Ascending aorta (tissue), 2 donors: ENCODE measurements around the gene PRCD. TPM values are rescaled to one million over a fixed set of nuclear protein-coding genes. Genes with fewer than 3 reads are reported as not detected.

Experiments used
- DNase-seq, 2 donors: peaks; one replicate each; pipeline ENCODE4 v3.0.0-alpha.2; 2019; ENCODE audit warnings: low spot score in 2 of 2
- H3K27ac ChIP-seq, 2 donors: fragments of 200-600 bp; sonication (generic); one replicate each; pipeline ENCODE4 v1.5.1; 2016 to 2017; ENCODE audit warnings: mild to moderate bottlenecking in 1 of 2
- H3K27me3 ChIP-seq: fragments of 200-600 bp; sonication (generic); one replicate; pipeline ENCODE4 v1.5.1; 2017
- H3K36me3 ChIP-seq, 2 donors: fragments of 200-600 bp; sonication (generic); one replicate each; pipeline ENCODE4 v1.5.1; 2016
- H3K4me1 ChIP-seq, 2 donors: fragments of 200-600 bp; sonication (generic); one replicate each; pipeline ENCODE4 v1.5.1; 2016 to 2017; ENCODE audit warnings: mild to moderate bottlenecking in 1 of 2
- H3K4me3 ChIP-seq, 2 donors: fragments of 200-600 bp; sonication (generic); one replicate each; pipeline ENCODE4 v1.5.1; 2016 to 2017; ENCODE audit warnings: mild to moderate bottlenecking in 1 of 2
- H3K9me3 ChIP-seq, 2 donors: fragments of 200-600 bp; sonication (generic); one replicate each; pipeline ENCODE4 v1.5.1; 2016
- intact Hi-C: fragments of 100-400 bp; cut with DNase I; formaldehyde crosslinking; loops from one replicate; pipeline ENCODE4 v1.15.1; 2023
- total RNA-seq: library from RNA; depleted of rRNA; stranded (reverse); fragments of >200 nt; gene quantifications from one replicate; pipeline ENCODE4 v1.1.0, GENCODE V29; 2016
- TF ChIP-seq, protein P1 (sequence below), 3 experiments: fragments of 200-600 bp in 2 of 3; fragments of 450-650 bp in 1 of 3; sonication (generic) in 2 of 3; IDR thresholded peaks; one replicate each; pipeline ENCODE4 v1.5.1; 2016 to 2019; ENCODE audit warnings: antibody characterized with exemption in 3 of 3, mild to moderate bottlenecking in 1 of 3, moderate library complexity in 1 of 3

Gene PRCD
- total RNA-seq, 1 donor from 2014 or later, result 0.43 TPM

DNA sequence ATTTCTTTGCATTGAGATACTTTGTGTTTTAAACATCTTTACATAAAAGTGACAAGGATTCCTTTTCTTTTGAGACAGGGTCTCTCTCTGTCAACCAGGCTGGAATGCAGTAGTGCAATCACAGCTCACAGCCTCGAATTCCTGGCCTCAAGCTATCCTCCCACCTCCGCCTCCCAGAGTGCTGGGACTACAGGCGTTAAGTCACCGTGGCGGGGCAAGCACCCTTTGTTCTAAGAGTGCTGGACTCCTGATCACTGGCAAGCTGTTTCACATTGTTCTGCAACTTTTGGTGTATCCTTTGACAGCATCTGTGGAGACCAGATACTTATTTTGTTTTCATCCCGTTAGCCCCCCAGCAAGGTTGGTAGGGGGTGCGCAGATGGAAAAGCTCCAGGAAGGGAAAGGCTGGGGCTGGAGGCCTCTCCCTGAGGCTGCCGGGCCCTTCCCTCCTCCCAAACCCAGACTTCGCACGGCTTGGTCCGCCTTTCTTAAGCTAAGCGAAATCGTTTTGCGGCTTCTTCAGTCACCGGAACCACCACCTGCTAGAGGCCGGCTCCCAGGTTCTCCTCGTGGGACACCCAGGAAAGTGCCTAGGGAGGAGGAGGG is 44.7 kb downstream of the PRCD start:
- H3K27ac ChIP-seq, result no peak overlapping the region
- no peaks in the 10 kb centered on the region for H3K27me3 ChIP-seq
- H3K36me3 ChIP-seq, result no peaks in the 10 kb centered on the region
- peak overlapping the region; percentile 51 to 67 for H3K4me3 ChIP-seq
- intact Hi-C loops, result no loop called here
- DNase-seq, result no peak
- H3K4me1 ChIP-seq, result peaks cover 0 to 20% of the 10 kb centered on the region in 2 donors
- TF ChIP-seq, protein P1, sequence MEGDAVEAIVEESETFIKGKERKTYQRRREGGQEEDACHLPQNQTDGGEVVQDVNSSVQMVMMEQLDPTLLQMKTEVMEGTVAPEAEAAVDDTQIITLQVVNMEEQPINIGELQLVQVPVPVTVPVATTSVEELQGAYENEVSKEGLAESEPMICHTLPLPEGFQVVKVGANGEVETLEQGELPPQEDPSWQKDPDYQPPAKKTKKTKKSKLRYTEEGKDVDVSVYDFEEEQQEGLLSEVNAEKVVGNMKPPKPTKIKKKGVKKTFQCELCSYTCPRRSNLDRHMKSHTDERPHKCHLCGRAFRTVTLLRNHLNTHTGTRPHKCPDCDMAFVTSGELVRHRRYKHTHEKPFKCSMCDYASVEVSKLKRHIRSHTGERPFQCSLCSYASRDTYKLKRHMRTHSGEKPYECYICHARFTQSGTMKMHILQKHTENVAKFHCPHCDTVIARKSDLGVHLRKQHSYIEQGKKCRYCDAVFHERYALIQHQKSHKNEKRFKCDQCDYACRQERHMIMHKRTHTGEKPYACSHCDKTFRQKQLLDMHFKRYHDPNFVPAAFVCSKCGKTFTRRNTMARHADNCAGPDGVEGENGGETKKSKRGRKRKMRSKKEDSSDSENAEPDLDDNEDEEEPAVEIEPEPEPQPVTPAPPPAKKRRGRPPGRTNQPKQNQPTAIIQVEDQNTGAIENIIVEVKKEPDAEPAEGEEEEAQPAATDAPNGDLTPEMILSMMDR (IDR thresholded peaks at IDR 0.05), result no peak
- no peaks in the 10 kb centered on the region for H3K9me3 ChIP-seq

DNA sequence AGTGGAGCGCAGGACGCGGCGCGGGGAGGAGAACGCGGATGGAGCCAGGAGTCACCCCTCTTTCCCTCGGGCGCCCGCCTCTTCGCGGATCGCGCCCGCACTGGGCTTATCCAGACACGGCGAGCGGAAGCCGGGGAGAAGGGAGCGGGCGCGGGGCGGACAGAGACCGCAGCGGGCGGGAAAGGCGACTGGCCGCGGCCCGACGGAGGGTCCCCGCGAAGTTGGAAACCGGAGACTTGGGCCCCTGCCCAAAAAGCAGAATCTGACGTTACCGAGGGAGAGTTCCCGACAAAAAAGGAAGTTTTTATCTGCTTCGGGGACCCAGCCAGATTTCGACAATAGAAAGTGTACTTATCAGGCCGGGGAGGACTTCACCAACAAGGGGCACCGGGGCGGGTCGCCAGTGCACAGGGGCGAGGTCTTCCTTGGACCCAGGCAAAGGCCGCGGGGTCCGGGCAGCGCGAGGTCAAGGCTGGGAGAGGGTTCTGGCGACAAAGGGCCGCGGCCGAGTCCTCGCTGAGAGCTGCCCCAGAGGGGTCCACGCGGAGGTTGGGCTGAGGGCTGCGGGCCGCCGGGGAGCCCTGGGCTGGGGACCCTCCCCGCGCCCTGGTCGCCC is 45.3 kb downstream of the PRCD start:
- no peaks in the 10 kb centered on the region for H3K9me3 ChIP-seq
- intact Hi-C loops, result no loop called here
- peak overlapping the region; percentile 51 to 67 for H3K4me3 ChIP-seq
- no peaks in the 10 kb centered on the region for H3K27me3 ChIP-seq
- H3K36me3 ChIP-seq, result no peaks in the 10 kb centered on the region
- H3K27ac ChIP-seq, result no peak overlapping the region
- DNase-seq, result no peak
- TF ChIP-seq, protein P1 (IDR thresholded peaks at IDR 0.05), result no peak
- H3K4me1 ChIP-seq, result peaks cover 0 to 20% of the 10 kb centered on the region in 2 donors

DNA sequence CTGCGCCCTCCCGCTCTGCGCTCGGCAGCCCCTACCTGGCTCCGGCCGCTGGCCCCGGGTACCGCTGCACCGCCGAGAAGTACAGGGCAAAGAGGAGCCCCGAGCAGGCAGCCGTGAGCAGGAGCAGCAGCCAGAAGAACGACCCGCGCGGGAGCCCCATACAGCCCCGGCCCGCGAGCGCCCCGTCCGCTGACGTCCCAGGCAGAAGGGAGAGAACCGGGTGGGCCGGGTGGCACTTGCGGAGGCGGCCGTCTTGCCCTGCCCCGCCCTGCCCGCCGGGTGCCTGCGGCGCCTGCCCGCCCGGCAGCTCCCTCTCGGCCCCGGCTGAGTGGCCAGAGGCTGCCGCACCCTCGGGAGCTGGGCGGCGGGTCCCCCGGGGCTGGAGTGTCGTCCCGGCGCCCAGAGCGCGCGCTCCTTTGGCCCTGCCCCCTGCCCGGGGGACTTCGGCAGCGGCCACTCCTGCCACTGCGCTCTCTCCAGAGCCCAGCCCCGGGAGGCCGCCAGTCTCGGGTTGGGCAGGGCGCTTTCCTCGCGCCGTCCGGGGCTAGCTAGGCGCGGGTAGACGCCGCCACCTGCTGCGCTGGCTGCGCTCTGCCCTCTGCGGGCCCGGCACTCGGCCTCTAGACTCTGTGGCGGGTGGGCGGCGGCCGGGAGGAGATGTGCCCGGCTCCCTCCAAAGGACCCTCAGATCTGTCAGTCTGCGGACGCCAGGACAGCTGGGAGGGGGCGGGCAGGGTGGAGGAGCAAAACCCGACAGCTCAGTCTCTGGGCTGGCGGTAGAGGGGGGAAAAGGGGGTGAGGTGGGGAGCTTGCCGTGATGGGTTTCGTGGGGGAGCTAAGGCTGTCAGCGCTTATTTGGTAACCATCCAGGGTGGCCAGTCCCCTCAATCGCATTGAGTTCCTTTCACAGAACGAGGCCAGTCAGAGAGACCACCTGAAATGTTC is 46.1 kb downstream of the PRCD start, which contains the start of gene ST6GALNAC2:
TSS of gene ST6GALNAC2 (minus strand) at position 212 of the 945 bp plus-strand sequence. CDS start at position 160, 52 bp downstream.
- H3K27me3 ChIP-seq, result no peaks in the 10 kb centered on the region
- TF ChIP-seq, protein P1 (IDR thresholded peaks at IDR 0.05), result peak; percentile 24 to 41 (median 26)

DNA sequence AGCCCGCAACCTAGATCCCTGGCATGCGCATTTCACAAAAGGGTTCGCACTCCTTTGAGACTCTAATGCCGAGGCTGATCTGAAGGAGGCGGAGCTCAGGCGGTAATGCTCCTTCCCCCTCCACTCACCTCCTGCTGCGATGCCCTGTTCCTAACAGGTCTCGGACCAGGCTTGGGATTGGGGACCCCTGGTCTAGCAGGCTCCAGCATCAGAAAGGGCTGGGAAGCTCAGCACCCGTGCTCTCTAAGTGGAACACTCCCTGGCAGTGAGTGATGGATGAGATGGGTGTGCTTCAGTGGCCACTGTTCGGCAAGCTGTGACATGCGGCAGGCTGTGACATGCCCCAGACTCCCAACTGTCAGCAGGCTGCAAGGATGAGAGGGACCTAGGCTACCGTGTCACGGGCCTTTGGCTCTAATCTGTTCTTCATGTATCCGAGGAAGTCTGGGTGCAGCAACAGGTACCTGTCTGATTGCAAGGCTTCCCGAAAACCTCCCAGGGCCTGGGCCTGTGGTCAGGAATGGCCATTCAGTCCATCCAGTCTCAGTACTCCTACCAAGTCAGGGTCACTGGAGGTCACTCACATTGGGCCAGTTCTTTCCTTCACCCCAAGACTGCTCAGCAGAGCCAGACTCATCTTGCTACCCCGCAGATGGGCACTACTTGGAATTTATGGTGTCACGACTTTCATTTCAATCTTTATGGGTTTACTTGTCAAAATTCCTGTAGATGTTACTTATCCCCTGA is 47.1 kb downstream of the PRCD start:
- TF ChIP-seq, protein P1 (IDR thresholded peaks at IDR 0.05), result no peak
- no peaks in the 10 kb centered on the region for H3K9me3 ChIP-seq
- DNase-seq, result no peak
- no peak overlapping the region for H3K27ac ChIP-seq
- no peaks in the 10 kb centered on the region for H3K27me3 ChIP-seq
- H3K4me1 ChIP-seq, result peaks cover 0 to 20% of the 10 kb centered on the region in 2 donors
- H3K4me3 ChIP-seq, result peak overlapping the region in 1 of 2 donors; percentile 51
- H3K36me3 ChIP-seq, result no peaks in the 10 kb centered on the region
- intact Hi-C loops, result loop anchor here (2.0 kb wide), 1 partner anchor 64 kb away; no protein-coding TSS in a partner anchor

More for the DNA sequence above, 46.1 kb downstream of the PRCD start, which contains the start of gene ST6GALNAC2:
- H3K9me3 ChIP-seq, result no peaks in the 10 kb centered on the region
- peaks cover 0 to 20% of the 10 kb centered on the region in 2 donors for H3K4me1 ChIP-seq
- H3K27ac ChIP-seq, result no peak within 1 kb of the TSS
- intact Hi-C loops, result loop anchor here (2.0 kb wide), 1 partner anchor 63 kb away; no protein-coding TSS in a partner anchor
- peak in 1 of 2 donors; percentile 70 for DNase-seq
- H3K4me3 ChIP-seq, result peak within 1 kb of the TSS; percentile 51 to 67
- no peaks in the 10 kb centered on the region for H3K36me3 ChIP-seq

DNA sequence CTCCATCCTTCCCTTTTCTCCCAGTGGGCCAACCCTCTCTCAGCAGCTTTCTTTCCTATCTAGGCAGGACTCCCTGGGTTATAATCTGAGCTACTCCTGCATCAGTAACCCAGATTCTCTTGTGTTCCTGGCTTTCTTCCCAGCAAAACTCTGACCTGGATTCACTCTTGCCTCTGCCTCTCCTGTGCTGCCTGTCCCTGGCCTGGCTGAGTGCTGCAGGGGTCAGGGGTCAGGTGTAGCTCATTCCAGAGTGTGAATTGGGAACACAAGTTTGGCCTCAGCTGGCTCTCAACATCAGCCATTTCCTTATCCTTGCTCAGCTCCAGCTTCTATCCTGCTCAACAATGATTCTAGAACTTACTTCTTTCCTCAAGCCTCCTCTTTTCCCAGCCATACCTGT is 48.3 kb downstream of the PRCD start:
- no peak overlapping the region for H3K4me3 ChIP-seq
- H3K36me3 ChIP-seq, result no peaks in the 10 kb centered on the region
- peaks cover 0 to 20% of the 10 kb centered on the region in 2 donors for H3K4me1 ChIP-seq
- no peak for DNase-seq
- intact Hi-C loops, result no loop called here
- H3K27me3 ChIP-seq, result no peaks in the 10 kb centered on the region
- H3K9me3 ChIP-seq, result no peaks in the 10 kb centered on the region
- TF ChIP-seq, protein P1 (IDR thresholded peaks at IDR 0.05), result no peak
- H3K27ac ChIP-seq, result no peak overlapping the region
